NCI-H69 (cell line): ENCODE measurements around the gene TARS1.

Source experiments
- DNase-seq: peaks from one replicate; lab custom pipeline; 2025; lab: John Stamatoyannopoulos, UW

Gene TARS1

GRCh38 chr5:33440482-33441240 lies at the start of gene TARS1:
TARS1 (plus strand) TSS chr5:33440965; CDS start chr5:33441087, 122 bp downstream.
- DNase-seq: peak; percentile 100

GRCh38 chr5:33398501-33398900 lies 42.3 kb upstream of the TARS1 start:
- DNase-seq: no peak

DNA sequence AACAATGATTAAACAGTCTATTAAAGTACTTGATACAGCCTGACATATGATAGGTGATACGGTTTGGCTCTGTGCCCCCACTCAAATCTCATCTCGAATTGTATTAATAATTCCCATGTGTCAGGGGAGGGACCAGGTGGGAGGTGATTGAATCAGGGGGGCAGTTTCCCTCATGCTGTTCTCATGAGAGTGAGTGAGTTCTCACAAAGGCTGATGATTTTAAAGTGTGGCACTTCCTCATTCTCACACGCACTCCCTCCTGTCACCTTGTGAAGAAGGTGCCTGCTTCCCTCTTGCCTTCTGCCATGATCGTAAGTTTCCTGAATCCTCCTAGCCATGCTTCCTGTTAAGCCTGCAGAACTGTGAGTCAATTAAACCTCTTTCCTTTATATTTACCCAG lies 40.1 kb upstream of the TARS1 start:
- DNase-seq: no peak

DNA sequence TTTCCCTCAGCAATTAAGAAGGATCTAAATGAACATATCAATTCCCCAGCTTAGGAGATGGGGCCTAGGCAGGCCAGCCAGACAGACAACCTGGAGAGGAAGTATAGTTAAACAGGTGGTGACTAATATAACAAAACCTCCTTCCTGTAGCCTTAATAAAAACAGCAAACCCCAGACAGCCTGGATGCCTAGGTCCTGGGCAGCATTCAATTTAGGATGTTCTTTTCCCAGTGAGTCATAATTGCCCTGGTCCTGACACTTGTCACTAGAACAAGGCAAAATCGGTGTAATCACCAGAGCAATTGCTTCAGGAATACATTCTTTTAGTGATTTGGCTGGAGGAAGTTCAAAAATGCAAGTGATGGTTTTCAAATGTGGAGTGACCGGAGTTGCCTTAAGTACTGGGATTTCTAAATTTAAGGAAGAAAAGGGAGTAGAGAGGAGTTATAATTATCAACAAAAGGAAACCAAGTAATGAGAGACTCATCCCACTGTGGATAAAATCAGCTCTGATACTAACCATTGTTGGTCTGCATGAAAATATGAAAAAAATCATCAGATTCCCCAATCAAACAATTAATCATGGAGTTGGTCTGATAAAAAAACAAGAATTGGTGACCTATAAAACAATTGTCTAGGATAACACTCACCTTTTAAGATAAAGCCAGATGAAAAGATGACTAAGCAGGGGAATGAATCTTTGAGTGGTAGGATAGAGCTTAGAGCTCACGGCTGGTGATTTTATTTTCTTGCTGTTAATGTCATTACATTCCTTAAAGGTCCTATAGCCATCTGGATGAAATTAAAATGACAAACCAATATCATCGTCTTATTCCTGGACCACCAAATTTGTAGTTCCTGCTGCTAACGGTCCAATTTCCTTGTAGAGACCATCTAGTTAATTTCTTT lies 39.0 kb upstream of the TARS1 start:
- no peak for DNase-seq

DNA sequence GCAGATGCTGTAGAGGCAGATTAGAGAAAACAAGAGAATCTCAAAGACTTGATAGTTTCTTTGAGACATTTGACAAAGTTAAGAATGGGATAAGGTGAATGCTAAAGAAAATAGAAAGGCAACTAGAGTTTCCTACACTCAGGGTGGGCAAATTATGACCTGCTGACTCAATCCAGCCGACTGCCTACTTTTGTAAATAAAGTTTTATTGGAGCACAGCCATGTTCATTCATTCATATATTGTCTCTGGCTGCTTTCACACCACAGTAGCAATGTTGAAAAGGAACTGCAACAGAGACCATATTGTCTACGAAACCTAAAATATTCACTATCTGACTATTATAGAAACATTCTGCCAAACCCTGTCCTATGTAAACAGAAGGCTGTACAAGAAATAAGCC lies 37.6 kb upstream of the TARS1 start:
- DNase-seq: no peak

DNA sequence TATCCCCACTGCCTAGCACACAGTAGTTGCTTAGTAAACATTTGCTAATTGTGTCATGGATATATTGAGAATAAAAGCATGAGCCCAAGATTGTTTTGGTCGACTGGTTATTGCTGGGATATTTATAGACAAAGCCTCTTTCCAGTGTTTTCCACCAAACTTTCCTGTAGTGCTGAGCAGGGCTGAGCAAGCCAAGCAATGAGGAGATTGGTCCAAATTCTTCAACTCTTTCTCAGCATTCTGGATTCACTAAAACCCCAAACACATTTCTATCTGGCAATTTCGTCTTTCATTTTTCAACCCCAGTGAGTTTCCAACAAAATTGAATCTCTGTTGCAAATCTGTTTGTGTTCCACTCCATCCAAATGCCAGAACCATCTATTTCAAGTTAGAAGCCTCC lies 31.9 kb upstream of the TARS1 start:
- DNase-seq: no peak

- DNase-seq: no peak
Measured at GRCh38 chr5:33409435-33410170, 31.2 kb upstream of the TARS1 start.

DNA sequence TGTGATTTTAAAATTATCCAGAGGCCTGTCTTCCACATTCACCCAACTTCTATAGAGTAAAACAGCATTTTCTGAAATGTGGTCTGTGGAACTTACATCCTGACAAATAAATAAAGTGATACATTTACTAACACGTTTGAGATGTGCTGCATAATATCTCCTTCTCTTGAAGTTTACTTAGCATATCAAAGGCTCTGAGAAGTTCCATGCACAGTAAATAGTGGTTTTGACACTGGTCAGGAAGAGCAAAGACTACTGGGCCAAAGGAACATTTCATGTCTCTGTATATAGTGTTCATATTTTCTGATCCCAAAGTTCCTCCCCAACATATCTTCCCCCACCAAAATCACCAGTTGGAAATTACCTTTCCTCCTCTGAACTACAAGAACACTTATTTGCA lies 30.5 kb upstream of the TARS1 start:
- no peak for DNase-seq

GRCh38 chr5:33411498-33411897 lies 29.3 kb upstream of the TARS1 start:
- DNase-seq: no peak

- no peak for DNase-seq
Measured at GRCh38 chr5:33415811-33416354, 24.9 kb upstream of the TARS1 start.

DNA sequence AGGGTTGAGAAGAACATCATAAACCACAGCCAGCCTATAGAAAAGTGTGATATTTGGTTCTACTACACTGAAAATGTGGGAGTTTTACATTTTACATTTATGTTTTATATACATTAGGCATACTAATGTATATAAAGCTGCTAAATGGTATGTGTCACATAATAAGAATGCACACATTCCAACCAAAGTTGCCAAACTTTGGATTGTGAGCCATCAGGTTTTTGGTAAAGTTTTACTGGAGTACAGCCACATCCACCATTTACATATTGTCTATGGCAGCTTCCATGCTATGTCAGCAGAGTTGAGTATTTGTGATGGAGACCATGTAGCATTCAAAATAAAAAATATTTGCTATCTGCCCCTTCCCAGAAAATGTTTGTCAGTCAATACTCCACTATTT lies 23.1 kb upstream of the TARS1 start:
- no peak for DNase-seq

DNA sequence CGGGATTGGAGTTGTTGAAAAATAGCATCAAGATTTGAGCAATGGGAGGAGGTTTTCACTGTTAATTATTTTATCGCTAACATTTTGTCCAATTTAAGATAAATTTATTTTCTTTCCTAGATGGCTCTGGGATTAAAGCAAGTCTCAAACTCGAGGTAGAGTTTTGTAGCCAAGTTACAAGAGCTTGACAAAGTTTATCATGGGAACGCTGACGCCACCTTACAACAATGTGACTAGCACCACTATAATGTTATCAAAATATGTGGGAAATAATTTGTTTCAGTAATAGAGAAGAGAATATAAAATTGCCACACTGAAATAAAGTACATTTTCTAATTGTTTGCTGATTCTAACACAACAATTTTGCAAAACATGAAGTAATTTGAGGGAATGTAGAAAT lies 19.8 kb upstream of the TARS1 start:
- DNase-seq: no peak

DNA sequence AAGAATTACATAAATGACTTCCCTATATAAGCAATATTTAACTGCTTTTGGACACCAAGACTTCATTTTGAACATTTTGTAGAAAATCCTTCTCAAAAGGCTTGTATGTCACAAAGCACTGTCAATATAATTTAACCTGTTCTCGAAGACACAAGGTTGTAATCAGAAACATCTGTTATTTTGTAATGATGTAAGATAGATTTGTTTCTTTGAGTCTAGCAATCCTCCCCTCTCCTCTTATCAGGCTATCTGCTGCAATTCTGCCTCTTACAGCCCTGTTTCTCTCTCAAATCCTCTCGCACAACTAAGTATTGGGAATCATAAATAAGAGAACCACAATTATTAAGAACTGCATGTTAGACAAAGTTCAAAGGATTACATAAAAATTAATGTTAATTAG lies 18.6 kb upstream of the TARS1 start:
- no peak for DNase-seq

GRCh38 chr5:33423018-33423630 lies 17.6 kb upstream of the TARS1 start:
- peak; percentile 12 for DNase-seq

DNA sequence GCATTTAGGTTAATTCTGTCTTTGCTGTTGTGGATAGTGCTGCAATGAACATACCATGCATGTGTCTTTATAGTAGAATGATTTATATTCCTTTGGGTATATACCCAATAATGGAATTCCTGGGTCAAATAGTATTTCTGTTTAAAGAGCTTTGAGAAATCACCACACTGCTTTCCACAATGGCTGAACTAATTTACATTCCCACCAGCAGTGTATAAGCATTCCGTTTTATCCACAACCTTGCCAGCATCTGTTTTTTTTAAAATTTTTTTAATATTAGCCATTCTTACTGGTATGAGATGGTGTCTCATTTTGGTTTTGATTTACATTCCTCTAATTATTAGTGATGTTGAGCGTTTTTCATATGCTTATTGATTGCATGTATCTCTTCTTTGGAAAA lies 15.5 kb upstream of the TARS1 start:
- no peak for DNase-seq

DNA sequence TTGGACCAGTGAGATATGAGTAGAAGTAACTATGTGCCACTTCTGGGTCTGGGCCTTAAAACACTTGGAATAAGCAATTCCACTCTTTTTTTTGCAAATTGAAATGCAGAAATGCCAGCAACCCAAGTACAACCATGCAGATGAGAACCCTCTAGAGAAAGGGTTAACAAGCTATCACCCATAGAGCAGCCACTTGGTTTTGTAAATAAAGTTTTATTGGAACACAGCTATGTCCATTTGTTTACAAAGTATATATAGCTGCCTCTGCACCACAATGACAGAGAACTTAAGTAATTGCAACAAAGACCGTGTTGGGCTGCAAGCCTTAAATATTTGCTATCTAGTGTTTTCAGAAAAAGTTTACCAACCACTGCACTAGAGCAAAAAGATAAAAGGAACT lies 9.8 kb upstream of the TARS1 start:
- DNase-seq: no peak

DNA sequence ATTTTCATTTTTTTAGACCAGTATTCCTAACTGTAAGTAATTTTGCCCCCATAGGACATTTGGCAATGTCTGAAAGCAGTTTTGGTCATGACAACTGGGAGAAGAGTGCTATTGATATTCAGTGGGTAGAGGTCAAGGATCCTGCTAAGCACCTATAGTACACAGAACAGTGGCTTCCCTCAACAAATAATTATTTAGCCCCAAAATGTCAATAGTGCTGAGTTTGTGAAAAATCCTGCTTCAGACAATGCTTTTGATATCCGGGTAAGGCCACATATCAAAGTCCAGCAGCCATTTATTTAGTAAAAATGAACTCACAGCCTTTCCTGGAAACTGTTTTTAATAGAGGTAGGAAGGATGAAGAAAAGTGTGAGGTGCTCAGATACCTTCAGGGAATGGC lies 8.1 kb upstream of the TARS1 start:
- DNase-seq: no peak

DNA sequence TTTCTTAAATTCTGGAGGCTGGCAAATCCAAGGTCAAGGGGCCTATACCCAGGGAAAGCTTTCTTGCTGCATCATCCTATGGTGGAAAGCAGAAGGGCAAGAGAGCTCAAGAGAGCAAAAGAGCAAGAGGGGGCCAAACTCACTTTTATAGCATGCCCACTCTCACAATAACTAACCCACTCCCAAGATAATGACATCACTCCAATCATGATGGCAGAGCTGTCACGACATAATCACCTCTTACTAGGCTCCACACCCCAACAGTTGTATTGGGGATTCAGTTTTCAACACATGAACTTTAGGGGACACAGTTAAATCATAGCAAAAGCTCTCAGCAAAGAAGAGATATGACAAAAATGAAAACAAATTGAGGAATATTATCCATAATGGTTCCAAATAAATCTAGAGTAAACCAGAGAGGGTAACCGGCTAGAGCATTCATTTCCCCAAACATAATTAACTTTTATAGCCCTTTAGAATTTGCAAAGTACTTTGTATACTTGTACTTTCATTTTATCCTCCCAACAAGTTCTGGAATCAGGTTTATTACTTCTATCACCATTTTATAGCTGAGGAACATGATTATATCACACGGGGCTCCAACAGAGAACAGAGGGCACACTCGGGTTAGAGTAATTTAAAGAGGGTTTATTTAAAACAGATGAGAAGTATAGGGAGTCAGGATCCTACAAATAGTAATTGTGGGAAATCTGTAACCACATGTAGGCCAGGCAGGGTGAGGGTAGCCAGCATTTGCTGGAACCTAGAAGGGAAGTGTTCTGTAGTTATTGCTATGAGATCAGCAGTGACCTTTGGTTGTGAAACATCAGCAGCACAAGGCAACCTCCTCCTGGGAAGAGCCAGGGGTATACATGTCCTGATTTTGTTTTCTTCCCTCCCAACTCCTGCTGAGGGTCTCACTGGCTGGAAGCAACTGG lies 7.2 kb upstream of the TARS1 start:
- DNase-seq: no peak

DNA sequence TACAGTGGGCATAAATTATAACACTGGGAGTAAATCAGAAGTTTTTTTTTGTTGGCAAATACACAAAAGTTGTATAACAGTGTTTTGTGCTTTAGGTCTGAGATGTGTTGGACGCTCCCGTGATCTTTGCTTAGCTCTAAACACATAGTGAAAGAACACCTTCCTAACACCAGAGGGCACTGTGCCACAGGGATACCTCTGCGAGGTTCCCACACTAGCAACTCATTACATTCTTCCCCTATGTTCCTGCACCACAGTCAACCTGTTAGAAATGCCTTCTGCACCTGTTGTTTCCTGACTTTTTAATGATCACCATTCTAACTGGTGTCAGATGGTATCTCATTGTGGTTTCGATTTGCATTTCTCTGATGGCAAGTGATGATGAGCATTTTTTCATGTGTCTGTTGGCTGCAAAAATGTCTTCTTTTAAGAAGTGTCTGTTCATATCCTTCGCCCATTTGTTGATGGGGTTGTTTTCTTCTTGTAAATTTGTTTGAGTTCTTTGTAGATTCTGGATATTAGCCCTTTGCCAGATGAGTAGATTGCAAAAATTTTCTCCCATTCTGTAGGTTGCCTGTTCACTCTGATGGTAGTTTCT lies 4.8 kb upstream of the TARS1 start:
- peak; percentile 83 for DNase-seq

DNA sequence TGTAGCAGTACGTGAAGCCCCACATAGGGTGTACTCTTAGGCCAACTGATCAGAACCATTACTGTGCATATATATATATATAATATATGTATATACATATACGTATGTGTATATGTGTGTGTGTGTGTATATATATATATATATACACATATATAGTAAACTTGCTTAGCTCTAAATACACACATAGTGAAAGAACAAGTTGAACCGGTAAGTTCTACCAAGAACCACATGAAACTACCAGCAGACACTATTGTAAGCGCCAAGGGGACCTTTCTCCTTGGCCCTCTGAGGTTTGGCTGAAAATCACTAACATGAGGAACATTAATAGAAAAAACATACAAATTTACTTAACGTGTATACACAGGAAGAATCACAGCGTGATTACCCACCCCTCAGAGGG lies 1.8 kb upstream of the TARS1 start:
- no peak for DNase-seq
